Measurements from ENCODE around the gene WDFY4.

Gene WDFY4

DNA sequence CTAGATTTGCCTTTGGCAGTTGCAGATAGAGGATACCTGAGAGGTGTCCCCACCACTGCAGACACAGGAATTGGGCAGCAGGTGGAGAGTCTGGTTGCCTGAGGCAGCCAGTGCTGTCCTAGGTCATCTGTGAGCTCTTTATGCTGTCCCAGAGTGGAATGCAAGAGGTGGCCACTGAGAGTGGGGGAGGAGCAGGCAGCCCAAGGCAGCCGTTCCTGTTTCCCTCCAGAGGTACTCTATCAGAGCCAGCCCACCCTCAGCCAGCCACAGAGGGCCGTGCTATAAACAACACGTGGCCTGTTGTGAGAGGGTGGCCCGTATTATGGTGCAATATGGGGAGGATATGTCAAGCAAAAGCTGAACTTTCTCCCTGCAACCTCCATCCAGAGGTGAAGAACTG, 246.5 kb downstream of the WDFY4 start:
- DNase-seq: no peak

DNA sequence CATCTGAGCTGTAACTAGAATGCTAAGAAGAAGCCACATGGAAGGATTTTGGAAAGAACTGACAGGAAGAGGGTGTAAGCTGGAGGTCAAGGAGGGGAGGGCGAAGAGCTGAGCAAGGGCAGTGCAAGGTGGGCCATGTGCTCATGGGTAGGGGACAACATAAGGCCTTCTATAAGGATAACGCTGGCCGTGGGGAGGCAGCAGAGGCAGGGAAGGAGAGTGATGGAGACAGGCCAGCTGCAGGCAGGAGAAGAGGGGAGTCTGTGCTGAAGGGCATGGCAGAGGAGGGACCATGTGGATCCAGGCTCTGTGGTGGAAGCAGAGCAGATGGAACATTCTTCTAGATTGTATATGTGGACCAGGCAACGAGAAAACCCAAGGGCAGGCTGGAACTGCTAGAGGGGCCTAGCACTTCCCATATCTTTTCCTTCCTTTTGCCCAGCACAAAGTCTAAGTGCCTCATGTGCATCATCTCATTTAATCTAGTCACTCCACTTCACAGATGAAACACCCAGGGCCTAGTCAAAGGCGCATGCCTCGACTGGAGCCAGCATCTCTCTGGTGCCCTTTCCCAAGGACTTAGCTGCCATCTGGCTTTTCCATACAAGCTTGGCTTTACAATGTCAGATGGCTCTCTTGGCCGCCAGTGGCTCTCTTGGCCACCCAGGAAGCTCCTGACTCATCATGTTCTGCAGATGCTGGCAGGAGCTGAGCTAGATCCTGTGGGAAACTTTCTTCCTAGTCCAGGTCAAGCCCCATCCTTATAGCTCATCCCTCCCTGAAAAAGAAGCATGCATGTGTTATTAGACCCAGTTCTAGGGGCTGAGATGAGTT, 248.4 kb downstream of the WDFY4 start:
- DNase-seq: no peak

GRCh38 chr10:48934672-48935501, 250.2 kb downstream of the WDFY4 start:
- no peak for DNase-seq

- no peak for DNase-seq
Observed at GRCh38 chr10:48935577-48935976, 250.9 kb downstream of the WDFY4 start.

DNA sequence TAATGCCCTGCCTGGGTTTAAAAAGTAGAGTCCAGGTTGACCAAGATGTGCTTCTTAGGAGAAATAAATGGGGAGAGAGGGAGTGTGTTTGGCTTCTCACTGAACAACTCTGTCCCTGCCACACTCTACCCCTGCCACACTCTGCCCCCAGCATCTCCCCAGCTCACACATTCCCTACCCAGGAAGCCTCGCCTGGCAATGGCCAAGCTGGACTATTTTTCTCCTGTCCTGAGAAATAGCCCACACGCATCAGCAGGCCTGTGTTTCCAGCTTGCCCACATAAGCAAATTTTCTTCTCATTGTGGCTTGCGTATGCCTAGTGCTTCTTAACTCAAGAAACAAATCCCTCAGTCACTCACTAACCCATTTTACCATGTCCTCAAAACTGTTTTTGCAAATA, 253.1 kb downstream of the WDFY4 start:
- no peak for DNase-seq

DNA sequence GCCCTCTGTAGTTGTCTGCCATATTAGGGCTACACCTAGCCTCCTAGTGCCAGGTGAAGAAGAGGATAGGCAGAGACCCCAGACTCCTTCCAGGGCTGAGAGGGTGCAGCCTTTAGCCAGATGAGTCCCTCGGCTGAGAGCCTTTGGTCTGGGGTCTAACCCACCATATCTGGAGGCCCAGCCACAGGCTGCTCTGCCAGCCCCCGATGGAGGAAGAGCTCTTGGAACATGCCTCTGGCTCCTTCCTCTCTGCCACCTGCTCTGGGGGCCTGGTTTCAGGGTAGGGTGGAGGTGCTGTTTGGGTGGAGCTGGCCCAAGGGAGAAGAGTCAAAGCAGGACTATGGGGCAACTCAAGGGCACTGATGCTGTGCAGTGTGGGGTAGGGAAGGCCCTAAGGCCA, 253.6 kb downstream of the WDFY4 start:
- DNase-seq: no peak

DNA sequence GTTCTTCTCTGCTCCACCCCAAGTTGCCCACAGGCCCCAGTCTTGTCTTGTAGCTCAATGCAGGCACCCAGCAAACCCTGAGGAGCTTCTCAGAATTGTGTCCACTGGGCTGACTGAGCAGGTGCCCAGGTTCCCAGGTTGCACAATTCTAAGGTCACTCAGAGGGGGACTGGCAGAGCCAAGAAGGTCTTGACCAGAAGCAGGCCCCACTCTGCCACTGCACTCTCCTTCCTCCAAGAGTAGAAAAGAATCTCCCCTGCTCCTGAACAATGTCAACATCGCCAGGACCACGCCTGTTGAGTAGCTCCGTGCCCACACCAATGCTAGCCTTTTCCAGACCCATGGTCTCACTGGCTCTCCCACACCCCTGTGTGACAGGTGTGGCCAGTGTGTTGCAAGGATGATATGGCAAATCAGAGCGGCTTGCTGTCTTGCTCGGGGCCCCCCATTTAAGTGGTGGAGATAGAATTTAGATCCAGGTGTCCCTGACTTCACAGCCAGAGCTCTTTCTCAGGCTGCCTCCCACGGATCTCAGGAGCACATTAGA, 254.4 kb downstream of the WDFY4 start:
- no peak for DNase-seq

- DNase-seq: no peak
Observed at GRCh38 chr10:48939790-48940325, 255.2 kb downstream of the WDFY4 start, which contains the start of gene LRRC18. LRRC18 (minus strand) TSS chr10:48939840; CDS start chr10:48914155, 25,685 bp downstream.

- DNase-seq: no peak
Observed at GRCh38 chr10:48940372-48940771, 255.7 kb downstream of the WDFY4 start.

- DNase-seq: no peak
Observed at GRCh38 chr10:48940958-48941357, 256.3 kb downstream of the WDFY4 start.

- no peak for DNase-seq
Observed at GRCh38 chr10:48941427-48942075, 256.9 kb downstream of the WDFY4 start.

DNA sequence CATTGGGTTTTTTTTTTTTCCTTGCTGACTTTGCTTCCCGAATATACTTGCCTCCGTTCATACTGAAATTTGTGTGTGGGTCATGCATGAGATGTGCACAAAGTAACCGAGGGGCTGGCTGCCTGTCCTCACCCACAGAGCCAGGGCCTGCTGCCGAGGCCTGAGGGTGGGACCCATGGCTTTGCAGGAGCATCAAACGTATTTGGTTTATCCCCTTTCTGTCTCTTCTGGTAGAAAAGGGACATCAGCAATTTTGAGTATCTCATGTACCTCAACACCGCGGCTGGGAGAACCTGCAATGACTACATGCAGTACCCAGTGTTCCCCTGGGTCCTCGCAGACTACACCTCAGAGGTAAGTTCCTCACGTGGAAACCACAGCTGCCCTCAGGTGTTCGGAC, 258.4 kb downstream of the WDFY4 start:
- no peak for DNase-seq

DNA sequence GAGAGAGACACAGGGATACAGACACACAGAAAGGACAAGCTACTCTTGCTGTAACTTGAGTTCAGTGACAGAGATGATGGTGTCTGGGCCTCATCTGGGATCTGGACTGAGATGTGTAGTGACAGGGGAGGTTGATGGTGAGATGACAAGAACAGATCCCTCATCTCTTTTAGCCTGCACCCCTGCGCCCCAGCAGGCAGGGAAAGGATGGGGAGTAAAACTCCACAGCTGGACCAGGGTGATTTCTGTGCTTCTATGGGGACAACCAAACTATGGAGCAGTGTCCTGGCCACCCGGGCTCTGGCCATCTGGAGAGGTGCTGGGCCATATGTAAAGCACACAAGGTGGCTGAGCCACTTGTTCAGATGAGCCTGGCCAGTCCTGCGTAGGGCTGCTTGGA, 259.5 kb downstream of the WDFY4 start:
- no peak for DNase-seq

DNA sequence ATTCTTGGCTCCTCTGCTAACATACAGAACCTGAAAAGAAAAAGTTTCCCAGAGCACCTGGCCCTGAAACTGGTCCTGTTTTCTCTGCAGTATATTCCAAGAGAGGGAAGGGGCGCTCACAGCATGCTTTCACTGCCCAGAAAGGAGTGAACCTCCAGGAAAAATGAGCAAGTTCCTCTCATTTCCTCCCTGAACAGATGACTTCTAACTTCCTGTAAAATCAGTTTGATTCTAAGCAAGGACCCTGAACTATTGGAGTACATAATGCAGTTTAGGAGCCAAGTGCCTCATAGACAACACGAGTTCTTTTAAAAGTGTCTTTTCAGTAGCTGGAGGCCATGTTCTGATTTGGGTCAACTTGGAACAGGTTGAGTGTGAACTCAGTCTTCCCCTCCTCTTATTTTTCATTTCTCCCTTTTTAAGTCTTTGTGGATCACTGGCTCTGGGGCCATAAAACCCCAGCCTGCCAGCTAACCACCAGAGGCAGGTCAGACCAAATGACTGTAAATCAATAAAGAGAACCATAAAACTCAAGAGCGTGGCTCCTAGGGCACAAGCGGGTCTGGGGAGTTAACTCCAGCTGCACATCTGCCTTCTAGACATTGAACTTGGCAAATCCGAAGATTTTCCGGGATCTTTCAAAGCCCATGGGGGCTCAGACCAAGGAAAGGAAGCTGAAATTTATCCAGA, 260.9 kb downstream of the WDFY4 start:
- no peak for DNase-seq

DNA sequence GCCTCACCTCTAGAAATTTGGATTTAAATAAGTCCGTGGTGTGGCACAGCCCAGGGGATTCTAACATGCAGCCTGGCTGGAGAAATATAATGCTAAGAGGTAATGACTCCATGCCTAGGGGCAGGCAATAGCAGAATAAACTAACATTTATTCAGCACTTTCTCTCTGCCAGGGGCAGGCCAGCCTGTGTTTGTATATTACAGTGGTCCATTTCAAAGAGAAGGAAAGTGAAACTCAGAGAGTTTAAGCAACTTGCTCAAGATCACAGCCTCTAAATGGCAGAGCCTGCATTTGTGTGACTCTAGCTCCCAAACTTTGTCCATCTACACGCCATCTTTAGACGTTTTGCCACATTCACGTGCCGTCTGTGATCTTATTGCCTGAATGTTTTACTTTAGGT, 261.7 kb downstream of the WDFY4 start:
- no peak for DNase-seq

DNA sequence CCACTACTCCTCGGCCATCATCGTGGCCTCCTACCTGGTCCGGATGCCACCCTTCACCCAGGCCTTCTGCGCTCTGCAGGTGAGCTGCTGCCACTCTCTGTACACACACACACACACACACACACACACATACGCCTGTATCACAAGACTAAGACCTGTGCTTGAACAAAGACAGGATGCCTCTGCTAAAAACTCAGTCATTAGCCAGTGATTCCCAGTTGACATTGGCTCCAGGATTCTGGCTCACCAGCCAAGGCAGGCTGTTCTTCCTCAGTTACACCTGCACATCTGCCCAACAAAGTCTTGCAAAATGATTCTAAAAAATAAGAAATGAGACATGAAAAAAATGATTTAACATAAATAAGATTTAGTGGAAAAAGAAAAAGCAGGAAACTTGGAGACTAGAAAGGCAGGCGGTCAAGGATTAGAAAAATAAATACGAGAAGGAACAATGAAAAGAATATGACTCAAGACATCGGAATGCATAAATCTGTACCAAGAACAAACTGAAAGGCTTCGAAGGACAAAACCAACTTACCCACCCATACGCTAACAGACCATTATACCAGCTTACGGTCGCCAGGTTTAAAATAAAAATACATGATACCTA, 262.3 kb downstream of the WDFY4 start:
- no peak for DNase-seq

DNA sequence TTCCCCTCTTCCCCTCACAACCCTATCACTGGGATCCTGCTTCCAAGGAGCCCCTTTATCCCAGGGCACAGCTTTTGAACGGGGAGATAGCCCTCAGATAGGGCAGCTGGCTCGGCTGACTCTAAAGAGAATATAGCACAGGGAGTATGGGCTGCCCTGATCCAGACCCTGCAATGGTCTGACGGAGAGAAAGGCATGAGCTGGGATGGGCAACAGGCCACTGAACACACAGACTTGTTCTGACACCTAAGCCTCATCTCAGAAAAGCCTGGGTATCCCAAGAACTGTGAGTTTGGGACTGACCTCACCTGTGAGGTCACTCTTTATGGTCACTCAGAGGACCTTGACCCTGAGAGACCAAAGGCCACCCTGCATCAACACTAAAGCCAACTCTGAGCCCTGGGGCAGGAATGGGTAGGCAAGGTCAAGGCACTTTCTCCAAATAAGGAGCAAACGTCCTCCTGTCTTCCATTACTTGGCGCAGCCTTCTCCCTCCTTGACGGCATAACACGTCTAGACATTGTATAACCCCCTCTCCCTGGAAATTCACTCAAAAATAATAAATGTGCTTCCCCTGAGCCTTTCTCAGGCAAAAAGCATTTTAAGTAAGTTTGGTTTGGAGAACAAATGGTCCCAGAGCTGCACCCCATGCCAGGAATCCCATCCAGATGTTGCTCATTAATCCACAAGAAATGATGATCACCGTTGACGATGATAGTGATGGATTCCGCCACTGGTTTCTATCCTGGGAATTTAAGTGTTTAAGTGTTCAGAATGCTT, 263.2 kb downstream of the WDFY4 start:
- DNase-seq: no peak

DNA sequence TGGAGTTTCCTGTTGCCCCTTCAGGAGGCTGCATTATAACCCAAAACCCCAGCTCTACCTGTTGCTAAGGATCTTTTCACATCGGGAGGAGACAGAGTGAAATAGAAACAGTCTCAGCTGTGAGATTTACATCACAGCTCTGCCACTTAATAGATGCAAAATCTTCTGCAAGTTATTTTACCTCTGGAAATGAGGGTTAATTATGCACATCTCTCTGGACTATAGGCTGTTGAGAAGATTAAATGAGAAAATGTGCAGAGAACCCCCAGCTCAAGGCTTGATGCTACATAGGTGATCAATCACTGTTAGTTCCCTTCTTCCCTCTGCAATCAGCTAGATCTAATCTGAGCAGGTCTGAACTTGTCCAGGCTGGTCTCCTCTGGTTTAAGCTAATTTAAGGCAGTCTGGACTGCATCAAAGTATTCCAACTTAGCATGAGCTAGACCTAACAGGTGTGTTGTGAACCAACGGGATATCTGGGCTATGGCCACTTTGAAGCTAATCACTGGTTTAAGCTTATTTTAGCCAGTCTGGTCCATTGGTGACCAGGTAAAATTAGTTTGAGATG, 263.9 kb downstream of the WDFY4 start:
- no peak for DNase-seq

GRCh38 chr10:48951707-48952106, 267.0 kb downstream of the WDFY4 start:
- DNase-seq: no peak

DNA sequence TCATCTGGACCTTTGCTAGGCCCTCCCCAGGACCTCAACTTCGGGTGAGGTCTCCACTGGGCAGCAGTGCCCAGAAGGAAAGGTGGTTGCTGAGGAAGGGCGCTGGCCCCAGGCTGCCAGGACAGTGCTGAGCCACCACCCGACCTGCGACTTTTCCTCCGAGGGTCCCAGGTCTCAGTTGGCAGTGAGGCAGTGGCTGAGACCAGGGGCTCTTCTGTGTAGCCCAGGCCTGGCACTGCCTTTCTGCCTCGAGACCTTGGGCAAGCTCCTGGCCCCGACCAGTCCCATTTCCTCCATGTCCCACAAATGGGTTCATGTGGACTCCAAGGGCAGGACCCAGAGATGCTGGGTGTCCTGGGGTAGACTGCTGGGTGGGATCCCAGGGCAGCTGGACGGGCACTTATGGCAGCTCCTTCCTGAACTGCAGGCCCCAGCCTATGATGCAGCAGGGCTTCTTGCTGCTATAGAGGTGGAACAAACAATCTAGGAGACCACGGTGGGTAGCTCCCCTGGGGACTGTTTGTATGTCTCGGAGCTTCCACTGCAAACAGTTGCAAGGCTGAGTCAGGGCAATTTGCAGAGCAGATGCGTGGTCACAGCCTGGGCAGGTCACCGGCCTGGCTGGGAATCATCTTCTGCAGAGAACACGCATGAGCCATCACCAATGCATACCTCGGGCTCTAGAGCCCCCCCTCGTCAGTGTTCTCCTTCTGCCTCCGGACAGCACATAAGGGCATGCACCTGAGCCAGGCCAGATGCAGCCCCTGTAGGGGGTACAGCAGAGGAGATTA, 272.9 kb downstream of the WDFY4 start:
- no peak for DNase-seq

Data from NCI-H1105 (cell line).